Body of pancreas (tissue), 4 donors: ENCODE measurements around the gene PAPSS1. TPM values are rescaled to one million over a fixed set of nuclear protein-coding genes. Genes with fewer than 3 reads are reported as not detected.
"Not testable (repeated sequence)": the region's sequence is repeated elsewhere in the genome, so short reads cannot be mapped to it uniquely, and the experiment has no call there.

Experiments
- ATAC-seq: fragments of 150-250 bp; one replicate; pipeline ENCODE4 v1.9.1; 2016
- DNase-seq, 4 donors: peaks; one replicate each; pipeline ENCODE4 v3.0.0-alpha.2; 2019
- H3K27ac ChIP-seq, 4 donors: fragments of 200-600 bp; sonication (generic); 1 replicate in 3 of 4; 2 replicates in 1 of 4; pipeline versions ENCODE4 v1.5.1 to v1.6.1; 2016 to 2019; ENCODE audit warnings: mild to moderate bottlenecking in 1 of 4, mixed read lengths in 1 of 4, moderate library complexity in 1 of 4
- H3K27me3 ChIP-seq, 2 donors: fragments of 200-600 bp; sonication (generic); one replicate each; pipeline ENCODE4 v1.6.0; 2016; ENCODE audit warnings: mild to moderate bottlenecking in 1 of 2
- H3K36me3 ChIP-seq, 2 donors: fragments of 200-600 bp; sonication (generic); replicated peaks in 1 of 2; 2 replicates each; pipeline ENCODE4 v1.5.1; 2016; ENCODE audit warnings: low read depth in 2 of 2; ENCODE audit not compliant: insufficient read depth in 1 of 2
- H3K4me1 ChIP-seq: fragments of 200-600 bp; sonication (generic); one replicate; pipeline ENCODE4 v1.6.0; 2016
- H3K4me3 ChIP-seq, 2 donors: fragments of 200-600 bp; sonication (generic); 1 replicate in 1 of 2; 2 replicates in 1 of 2; pipeline ENCODE4 v1.5.1; 2016 to 2019
- H3K9me3 ChIP-seq, 3 donors: fragments of 200-600 bp; sonication (generic); 1 replicate in 2 of 3; 2 replicates in 1 of 3; pipeline ENCODE4 v1.5.1; 2016
- POLR2A ChIP-seq, 3 donors: fragments of 450-650 bp; IDR thresholded peaks; one replicate each; pipeline ENCODE4 v1.6.1; 2016; ENCODE audit warnings: antibody characterized with exemption in 3 of 3, mild to moderate bottlenecking in 2 of 3
- WGBS, 2 donors: methylation state at CpG; one replicate each; pipeline ENCODE4 v1.1.5; 2017; 5-methylcytosine and 5-hydroxymethylcytosine counted together
- intact Hi-C: fragments of 100-400 bp; cut with DNase I; formaldehyde crosslinking; loops from one replicate; pipeline ENCODE4 v1.15.1; 2023
- total RNA-seq, 2 donors: library from RNA; depleted of rRNA; stranded (reverse); fragments of >200 nt; gene quantifications; one replicate each; pipeline ENCODE4 v1.1.0, GENCODE V29; 2016
- TF ChIP-seq, protein P1 (sequence below), 7 experiments: fragments of 450-650 bp in 4 of 7; fragments of 200-600 bp in 3 of 7; sonication (generic) in 3 of 7; IDR thresholded peaks; one replicate each; pipeline ENCODE4 v1.5.1; 2016 to 2019; ENCODE audit warnings: antibody characterized with exemption in 7 of 7

Gene PAPSS1
- total RNA-seq, 2 donors from 2014 or later = 15.8 to 42.3 TPM

DNA sequence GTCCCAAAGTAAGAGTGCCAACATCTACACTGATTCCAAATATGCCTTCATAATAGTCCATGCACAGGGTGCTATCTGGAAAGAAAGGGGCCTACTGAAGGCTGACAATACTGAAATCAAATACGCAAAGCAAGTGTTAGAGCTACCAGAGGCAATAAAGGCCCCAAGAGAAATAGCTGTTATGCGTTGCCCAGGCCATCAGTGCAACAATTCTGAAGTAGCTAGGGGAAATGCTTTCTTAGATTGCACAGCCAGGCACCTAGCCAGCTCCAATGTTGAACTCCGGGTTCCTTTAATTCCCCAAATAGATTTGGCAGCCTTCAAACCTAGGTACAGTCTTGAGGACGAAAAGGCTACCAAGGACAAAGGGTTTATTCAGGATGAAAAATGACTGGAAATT lies 17.4 kb upstream of the PAPSS1 start:
- Histone ChIP-seq H3K9me3 (no peaks in the 10 kb centered on the region), H3K36me3 (no peaks in the 10 kb centered on the region), H3K27ac (peak overlapping the region in 2 of 4 donors; percentile 20 to 34), H3K4me1 (peaks cover 13% of the 10 kb centered on the region), H3K27me3 (no peaks in the 10 kb centered on the region), H3K4me3 (no peak overlapping the region)
- TF ChIP-seq, protein P1, sequence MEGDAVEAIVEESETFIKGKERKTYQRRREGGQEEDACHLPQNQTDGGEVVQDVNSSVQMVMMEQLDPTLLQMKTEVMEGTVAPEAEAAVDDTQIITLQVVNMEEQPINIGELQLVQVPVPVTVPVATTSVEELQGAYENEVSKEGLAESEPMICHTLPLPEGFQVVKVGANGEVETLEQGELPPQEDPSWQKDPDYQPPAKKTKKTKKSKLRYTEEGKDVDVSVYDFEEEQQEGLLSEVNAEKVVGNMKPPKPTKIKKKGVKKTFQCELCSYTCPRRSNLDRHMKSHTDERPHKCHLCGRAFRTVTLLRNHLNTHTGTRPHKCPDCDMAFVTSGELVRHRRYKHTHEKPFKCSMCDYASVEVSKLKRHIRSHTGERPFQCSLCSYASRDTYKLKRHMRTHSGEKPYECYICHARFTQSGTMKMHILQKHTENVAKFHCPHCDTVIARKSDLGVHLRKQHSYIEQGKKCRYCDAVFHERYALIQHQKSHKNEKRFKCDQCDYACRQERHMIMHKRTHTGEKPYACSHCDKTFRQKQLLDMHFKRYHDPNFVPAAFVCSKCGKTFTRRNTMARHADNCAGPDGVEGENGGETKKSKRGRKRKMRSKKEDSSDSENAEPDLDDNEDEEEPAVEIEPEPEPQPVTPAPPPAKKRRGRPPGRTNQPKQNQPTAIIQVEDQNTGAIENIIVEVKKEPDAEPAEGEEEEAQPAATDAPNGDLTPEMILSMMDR (IDR thresholded peaks at IDR 0.05) = no peak
- TF ChIP-seq POLR2A (IDR thresholded peaks at IDR 0.05) = no peak
- ATAC-seq (no peak), DNase-seq (no peak)
- intact Hi-C loops = no loop called here
- 40 to 43% methylated on average over 4 of the region's 4 CpGs for WGBS, 2 donors

DNA sequence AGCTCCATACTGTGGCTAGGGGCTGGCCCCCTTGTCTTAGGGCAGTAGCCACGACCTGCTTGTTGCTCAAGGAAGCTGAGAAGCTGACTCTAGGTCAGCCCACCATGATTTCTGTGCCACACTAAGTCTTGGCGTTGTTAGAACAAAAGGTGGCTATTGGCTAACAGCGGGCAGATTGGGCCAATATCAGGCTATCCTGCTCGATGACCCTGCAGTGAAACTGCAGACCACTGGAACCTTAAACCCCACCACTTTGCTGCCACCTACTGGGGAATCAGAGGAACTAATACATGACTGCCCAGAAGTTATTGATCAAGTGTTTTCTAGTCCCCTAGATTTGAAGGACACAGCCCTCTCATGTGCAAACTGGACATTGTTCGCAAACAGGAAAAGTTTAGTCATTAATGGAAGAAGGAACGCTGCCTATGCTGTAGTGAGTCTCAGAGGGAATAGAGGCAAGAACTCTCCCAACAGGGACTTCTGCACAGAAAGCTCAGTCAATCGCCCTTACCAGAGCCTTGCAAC lies 17.0 kb upstream of the PAPSS1 start:
- peak overlapping the region in 2 of 4 donors; percentile 20 to 34 for H3K27ac ChIP-seq
- 30 to 50% methylated on average over 7 of the region's 7 CpGs for WGBS, 2 donors
- TF ChIP-seq, protein P1 (IDR thresholded peaks at IDR 0.05) = peak; percentile 71 to 86 (median 81)
- TF ChIP-seq POLR2A (IDR thresholded peaks at IDR 0.05) = no peak
- H3K9me3 ChIP-seq = no peaks in the 10 kb centered on the region
- DNase-seq (peak; percentile 25 to 49 (median 40)), ATAC-seq (peak; percentile 79)
- no peaks in the 10 kb centered on the region for H3K36me3 ChIP-seq
- intact Hi-C loops = no loop called here
- H3K27me3 ChIP-seq = no peaks in the 10 kb centered on the region
- H3K4me3 ChIP-seq = no peak overlapping the region
- peaks cover 13% of the 10 kb centered on the region for H3K4me1 ChIP-seq

DNA sequence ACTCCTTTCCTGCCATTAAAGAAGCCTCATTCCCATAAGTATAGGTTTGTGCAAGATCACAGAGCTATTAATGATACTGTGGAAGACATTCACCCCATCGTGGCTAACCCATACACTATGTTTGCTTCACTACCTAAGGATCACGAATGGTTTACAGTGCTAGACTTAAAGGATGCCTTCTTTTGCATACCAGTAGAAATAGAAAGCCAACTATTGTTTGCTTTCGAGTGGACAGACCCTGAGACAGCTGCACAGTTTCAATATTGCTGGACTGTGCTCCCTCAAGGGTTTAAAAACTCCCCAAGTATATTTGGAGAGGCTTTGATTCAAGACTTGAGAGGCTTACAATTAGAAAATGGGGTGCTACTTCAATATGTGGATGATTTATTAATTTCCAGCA lies 16.0 kb upstream of the PAPSS1 start:
- no peak overlapping the region for H3K27ac ChIP-seq
- intact Hi-C loops = no loop called here
- DNase-seq (no peak), ATAC-seq (no peak)
- peaks cover 13% of the 10 kb centered on the region for H3K4me1 ChIP-seq
- WGBS, 2 donors = 50 to 75% methylated on average over 3 of the region's 3 CpGs
- no peaks in the 10 kb centered on the region for H3K27me3 ChIP-seq
- H3K9me3 ChIP-seq = no peaks in the 10 kb centered on the region
- TF ChIP-seq POLR2A (IDR thresholded peaks at IDR 0.05) = no peak
- TF ChIP-seq, protein P1 (IDR thresholded peaks at IDR 0.05) = no peak
- no peak overlapping the region for H3K4me3 ChIP-seq
- H3K36me3 ChIP-seq = no peaks in the 10 kb centered on the region

DNA sequence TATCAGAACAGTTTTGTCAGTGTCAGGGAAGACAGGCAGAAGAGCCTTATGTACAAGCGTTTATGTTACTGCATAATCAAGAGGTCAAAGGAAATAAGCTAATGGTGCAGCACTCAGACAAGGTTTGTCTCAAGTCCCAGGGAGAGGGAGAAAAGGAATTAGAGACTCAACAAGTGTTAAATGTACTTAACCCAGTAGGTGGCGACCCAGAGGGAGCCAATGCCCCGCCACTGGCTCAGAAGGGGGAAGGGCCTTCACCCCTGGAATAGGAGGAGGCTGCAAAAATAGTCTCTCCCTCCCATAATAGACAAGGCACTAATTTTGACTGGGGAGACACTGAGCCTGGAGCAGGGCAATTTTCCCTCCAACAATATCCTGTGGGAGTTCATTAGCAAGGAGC lies 14.1 kb upstream of the PAPSS1 start:
- TF ChIP-seq, protein P1 (IDR thresholded peaks at IDR 0.05) = no peak
- no peak for TF ChIP-seq POLR2A (IDR thresholded peaks at IDR 0.05)
- Histone ChIP-seq H3K4me3 (no peak overlapping the region), H3K4me1 (peaks cover 13% of the 10 kb centered on the region), H3K27ac (no peak overlapping the region), H3K36me3 (no peaks in the 10 kb centered on the region), H3K27me3 (no peaks in the 10 kb centered on the region), H3K9me3 (no peaks in the 10 kb centered on the region)
- no peak for ATAC-seq
- WGBS, 2 donors = 70 to 76% methylated on average over 3 of the region's 3 CpGs
- DNase-seq = no peak
- intact Hi-C loops = no loop called here

DNA sequence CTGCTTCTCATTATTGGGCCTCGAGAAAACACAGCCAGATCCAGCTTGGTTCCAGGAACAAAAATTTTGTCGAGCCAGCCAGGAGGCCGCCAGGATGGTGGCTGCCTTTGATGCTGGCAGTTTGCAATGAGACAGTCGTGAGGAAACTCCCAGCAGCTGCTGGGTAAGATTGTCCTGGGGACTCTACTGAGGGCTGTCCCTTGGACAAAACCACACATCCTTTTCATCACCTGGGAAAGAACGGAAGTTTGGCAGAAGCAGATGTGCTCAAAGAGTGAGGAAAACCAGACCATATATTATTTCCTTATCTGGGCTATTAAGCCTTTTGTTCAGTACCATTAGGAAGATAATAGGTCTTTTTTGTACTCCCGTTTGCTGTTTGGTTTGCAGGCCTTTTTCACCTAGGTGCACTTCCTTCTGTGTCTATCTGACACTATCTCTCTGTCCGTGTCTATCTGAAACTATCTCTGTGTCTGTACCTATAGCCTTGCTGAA lies 13.4 kb upstream of the PAPSS1 start:
- H3K4me1 ChIP-seq = peaks cover 15% of the 10 kb centered on the region
- H3K36me3 ChIP-seq = no peaks in the 10 kb centered on the region
- no peak overlapping the region for H3K27ac ChIP-seq
- DNase-seq = no peak
- ATAC-seq = no peak
- H3K27me3 ChIP-seq = no peaks in the 10 kb centered on the region
- intact Hi-C loops = no loop called here
- no peaks in the 10 kb centered on the region for H3K9me3 ChIP-seq
- no peak for TF ChIP-seq POLR2A (IDR thresholded peaks at IDR 0.05)
- TF ChIP-seq, protein P1 (IDR thresholded peaks at IDR 0.05) = no peak
- no peak overlapping the region for H3K4me3 ChIP-seq
- 63 to 81% methylated on average over 7 of the region's 7 CpGs for WGBS, 2 donors

DNA sequence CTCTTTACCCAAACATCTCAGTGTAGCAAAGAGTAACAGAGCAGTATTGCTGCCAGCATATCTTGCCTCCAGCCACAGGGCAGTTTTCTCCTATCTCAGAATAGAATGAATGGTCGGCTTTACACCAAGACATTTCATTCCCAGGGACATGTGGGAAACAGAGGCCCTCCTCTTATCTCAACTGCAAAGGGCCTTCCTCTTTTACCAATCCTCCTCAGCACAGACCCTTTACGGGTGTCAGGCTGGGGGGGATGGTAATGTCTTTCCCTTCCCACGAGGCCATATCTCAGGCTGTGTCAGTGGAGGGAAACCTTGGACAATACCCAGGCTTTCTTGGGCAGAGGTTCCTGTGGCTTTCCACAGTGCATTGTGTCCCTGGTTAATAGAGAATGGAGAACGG lies 9.0 kb upstream of the PAPSS1 start:
- not testable (repeated sequence) for H3K27me3 ChIP-seq
- 24 to 30% methylated on average over 4 of the region's 4 CpGs for WGBS, 2 donors

DNA sequence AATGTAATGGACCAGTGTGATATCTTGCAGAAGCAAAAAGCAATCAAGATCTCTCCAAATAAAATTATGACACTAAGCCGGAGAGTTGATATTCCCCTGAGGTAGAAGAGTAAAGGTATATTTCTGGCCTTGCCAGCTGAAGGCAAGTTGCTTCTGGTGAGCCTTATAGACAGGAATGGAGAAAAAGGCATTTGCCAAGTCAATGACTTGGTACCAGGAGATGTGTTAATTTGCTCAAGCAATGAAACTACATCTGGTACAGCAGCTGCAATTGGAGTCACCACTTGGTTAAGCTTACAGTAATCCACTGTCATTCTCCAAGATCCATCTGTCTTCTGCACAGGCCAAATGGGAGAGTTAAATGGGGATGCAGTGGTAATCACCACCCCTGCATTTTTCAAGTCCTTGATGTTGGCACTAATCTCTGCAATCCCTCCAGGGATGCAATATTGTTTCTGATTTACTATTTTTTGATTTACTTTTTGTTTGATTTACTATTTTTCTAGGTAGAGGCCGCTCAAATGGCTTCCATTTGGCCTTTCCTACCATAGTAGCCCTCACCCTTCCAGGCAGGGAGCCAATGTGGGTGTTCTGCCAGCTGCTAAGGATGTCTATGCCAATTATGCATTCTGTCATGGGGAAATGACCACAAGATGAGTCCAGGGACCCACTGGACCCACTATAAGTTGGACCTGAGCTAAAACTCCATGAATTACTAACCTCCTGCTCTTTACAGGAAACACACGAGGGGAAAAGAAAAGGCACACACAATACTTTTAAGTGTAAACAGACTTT lies 6.3 kb upstream of the PAPSS1 start:
- ATAC-seq, H3K4me1 ChIP-seq, intact Hi-C loops, H3K36me3 ChIP-seq, H3K27ac ChIP-seq, DNase-seq, H3K4me3 ChIP-seq, H3K9me3 ChIP-seq, H3K27me3 ChIP-seq: not testable (repeated sequence)
- WGBS, 2 donors = 88 to 93% methylated on average over 3 of the region's 3 CpGs

More for the DNA sequence above, 9.0 kb upstream of the PAPSS1 start:
- H3K4me3 ChIP-seq, H3K27ac ChIP-seq, H3K36me3 ChIP-seq, ATAC-seq, intact Hi-C loops, H3K9me3 ChIP-seq, H3K4me1 ChIP-seq, DNase-seq: not testable (repeated sequence)
